Measurements from ENCODE around the gene LHX1.
A peak's percentile ranks its signal among the peaks of the same experiment; 100 is the strongest.

The LHX1 gene

GRCh38 chr17:36934692-36935630 is 2.3 kb upstream of the LHX1 start (continued):
- no peak for TF ChIP-seq FEZF1 (tag by site-specific recombination; IDR thresholded peaks at IDR 0.05)
- no peak for TF ChIP-seq ZNF654 (tag by site-specific recombination; IDR thresholded peaks at IDR 0.05; ENCODE audit: low read depth)
- TF ChIP-seq ZNF623 (tag by site-specific recombination; IDR thresholded peaks at IDR 0.05), result peak; percentile 40
- peak; percentile 87 for TF ChIP-seq ZBTB26 (tag by site-specific recombination; optimal IDR thresholded peaks at IDR 0.05)
- TF ChIP-seq TSHZ1 (tag by site-specific recombination; IDR thresholded peaks at IDR 0.05; ENCODE audit: borderline replicate concordance), result no peak; the same call in 1 of the 2 replicates
- TF ChIP-seq ZNF791 (tag by site-specific recombination; IDR thresholded peaks at IDR 0.05), result no peak
- no peak for TF ChIP-seq ZFP3 (tag by site-specific recombination; IDR thresholded peaks at IDR 0.05; ENCODE audit: low read depth)
- TF ChIP-seq ZNF23 (tag by site-specific recombination; IDR thresholded peaks at IDR 0.05; ENCODE audit: borderline replicate concordance), result no peak
- no peak for TF ChIP-seq MEIS1 (CRISPR knock-in tag; IDR thresholded peaks at IDR 0.05; ENCODE audit: borderline replicate concordance)
- no peak for TF ChIP-seq ZNF670 (tag by site-specific recombination; IDR thresholded peaks at IDR 0.05; ENCODE audit: low read depth)
- no peak for TF ChIP-seq ZNF280C (tag by site-specific recombination; IDR thresholded peaks at IDR 0.05)
- TF ChIP-seq GLI4 (tag by site-specific recombination; IDR thresholded peaks at IDR 0.05), result 0 out of 2 replicates have a peak, but pooled peaks have one; percentile 51
- TF ChIP-seq ZNF362 (tag by site-specific recombination; IDR thresholded peaks at IDR 0.05), result no peak
- no peak for TF ChIP-seq ZNF248 (tag by site-specific recombination; IDR thresholded peaks at IDR 0.05)
- TF ChIP-seq ZFP69B (tag by site-specific recombination; IDR thresholded peaks at IDR 0.05), result 0 out of 2 replicates have a peak, but pooled peaks have one; percentile 49
- no peak for TF ChIP-seq ZNF521 (tag by site-specific recombination; IDR thresholded peaks at IDR 0.05)
- TF ChIP-seq ZNF544 (tag by site-specific recombination; IDR thresholded peaks at IDR 0.05), result no peak
- TF ChIP-seq ZNF221 (tag by site-specific recombination; IDR thresholded peaks at IDR 0.05; ENCODE audit: borderline replicate concordance), result no peak
- no peak for TF ChIP-seq ZNF571 (tag by site-specific recombination; IDR thresholded peaks at IDR 0.05)
- TF ChIP-seq ZNF501 (tag by site-specific recombination; IDR thresholded peaks at IDR 0.05), result no peak
- TF ChIP-seq ZNF610 (tag by site-specific recombination; IDR thresholded peaks at IDR 0.05; ENCODE audit: borderline replicate concordance), result 0 out of 2 replicates have a peak, but pooled peaks have one; percentile 25
- TF ChIP-seq ZNF398 (tag by site-specific recombination; IDR thresholded peaks at IDR 0.05), result peak; percentile 71
- no peak for TF ChIP-seq ZFP37 (tag by site-specific recombination; IDR thresholded peaks at IDR 0.05)
- TF ChIP-seq ZNF10 (tag by site-specific recombination; IDR thresholded peaks at IDR 0.05), result 0 out of 2 replicates have a peak, but pooled peaks have one; percentile 14
- TF ChIP-seq KLF9 (tag by site-specific recombination; IDR thresholded peaks at IDR 0.05; ENCODE audit: low read depth), result peak; percentile 41
- peak; percentile 98 for TF ChIP-seq ZNF837 (tag by site-specific recombination; IDR thresholded peaks at IDR 0.05)
- TF ChIP-seq ZNF626 (tag by site-specific recombination; IDR thresholded peaks at IDR 0.05), result no peak
- no peak for TF ChIP-seq ZNF48 (tag by site-specific recombination; IDR thresholded peaks at IDR 0.05)
- peak; percentile 73 for TF ChIP-seq ZBTB48 (tag by site-specific recombination; IDR thresholded peaks at IDR 0.05)
- peak; percentile 92 for TF ChIP-seq ZNF600 (tag by site-specific recombination; IDR thresholded peaks at IDR 0.05)

Measured in HEK293 (cell line).